ENCODE data around the gene PHLDA2. TPM values are rescaled to one million over a fixed set of nuclear protein-coding genes. Genes with fewer than 3 reads are reported as not detected.

PHLDA2 gene
- total and polyA plus RNA-seq, 2 of the 13 experiments (the other 11 are each of a cell fraction or from before 2014, with no cell fraction given), result 0.55 to 0.78 TPM

DNA sequence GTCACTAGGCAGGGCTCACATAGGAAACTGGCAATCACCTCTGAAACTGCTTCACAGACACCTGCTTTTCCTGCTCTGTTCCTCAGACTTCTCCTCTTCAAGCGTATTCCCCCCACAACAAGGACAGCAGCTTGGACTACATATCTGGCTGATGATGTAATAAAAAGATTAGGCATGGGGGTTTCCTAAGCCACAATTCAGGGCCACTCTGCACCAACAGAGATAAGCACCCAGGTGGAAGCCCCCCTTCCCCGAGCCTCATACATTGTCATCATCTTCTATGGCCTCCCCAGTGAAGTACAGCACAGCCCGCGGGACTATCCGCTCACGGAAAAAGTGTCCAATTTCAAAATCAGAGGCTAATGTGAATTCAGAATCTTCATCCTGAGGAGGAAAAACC, 25.0 kb upstream of the PHLDA2 start:
- no TSS peak for BruUV-seq (replicated peaks)

DNA sequence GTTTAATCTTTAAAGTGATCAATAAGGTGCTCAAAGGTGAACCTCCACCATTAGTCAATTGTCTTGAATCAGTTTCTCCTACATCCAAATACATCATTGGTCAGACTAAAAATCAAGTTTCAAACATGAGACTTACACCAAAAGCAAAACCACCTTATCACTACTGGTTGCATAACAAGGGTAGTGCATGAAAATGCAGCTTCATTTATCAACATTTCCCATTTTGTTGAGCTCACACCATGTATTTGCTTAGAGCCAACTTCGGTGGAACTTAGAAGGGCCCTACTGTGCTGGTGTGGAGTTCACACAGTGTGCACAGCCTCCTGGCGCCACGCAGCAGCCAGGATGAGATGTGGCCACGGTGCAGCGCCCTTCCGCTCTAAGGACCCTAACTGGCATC, 23.1 kb upstream of the PHLDA2 start:
- no peaks in the 10 kb centered on the region for H3K27me3 ChIP-seq (ENCODE audit: control insufficient read depth in 1 of 2, insufficient read depth in 2 of 2, low read length in 2 of 2)
- H3K4me2 ChIP-seq (ENCODE audit: low read depth, low read length), result no peak overlapping the region
- 79% methylated on average over 6 of the region's 6 CpGs for WGBS (ENCODE audit: low lambda C conversion rate)
- in situ Hi-C loops (cut with HindIII; ENCODE audit: extremely low pct_ligation_motif_present, low pct_unique_long_range_greater_than_20kb), result no loop called here
- peaks cover 37 to 99% of the 10 kb centered on the region in 2 experiments for H3K36me3 ChIP-seq (replicated peaks in 1 of 2; ENCODE audit: control insufficient read depth in 1 of 2, insufficient read depth in 2 of 2, low read length in 2 of 2)
- FAIRE-seq, result no peak
- no peaks in the 10 kb centered on the region for H4K20me1 ChIP-seq (ENCODE audit: insufficient read depth, low read length)
- ATAC-seq, result no peak
- no peak overlapping the region for H3K27ac ChIP-seq (ENCODE audit: extremely low read length, insufficient read depth, low read length)
- H3K9ac ChIP-seq (ENCODE audit: insufficient read depth, low read depth, low read length), result no peak overlapping the region
- H3K4me1 ChIP-seq (ENCODE audit: insufficient read depth, low read length), result no peaks in the 10 kb centered on the region
- CTCF ChIA-PET (ENCODE audit: low intra/inter-chr PET ratio, low total read pairs), result no interaction called here
- H3K79me2 ChIP-seq (ENCODE audit: insufficient read depth, low read length), result no peaks in the 10 kb centered on the region
- no peak for DNase-seq (ENCODE audit: low spot score)
- no peak overlapping the region for H3K4me3 ChIP-seq (replicated peaks in 1 of 3; ENCODE audit: insufficient read depth in 1 of 3, low read depth in 2 of 3, low read length in 3 of 3)
- TF ChIP-seq ZBTB20 (CRISPR knock-in tag; IDR thresholded peaks at IDR 0.05; ENCODE audit: borderline replicate concordance, low read depth) (no peak), ZBTB3 (CRISPR knock-in tag; IDR thresholded peaks at IDR 0.05; ENCODE audit: borderline replicate concordance, low read depth) (no peak), YEATS2 (CRISPR knock-in tag; IDR thresholded peaks at IDR 0.05; ENCODE audit: borderline replicate concordance) (no peak), TBX3 (IDR thresholded peaks at IDR 0.05; ENCODE audit: borderline replicate concordance) (no peak), FIP1L1 (IDR thresholded peaks at IDR 0.05; ENCODE audit: borderline replicate concordance, insufficient read depth, low read depth, low read length) (no peak), DRAP1 (CRISPR knock-in tag; IDR thresholded peaks at IDR 0.05) (no peak), ZNF460 (CRISPR knock-in tag; IDR thresholded peaks at IDR 0.05; ENCODE audit: borderline replicate concordance) (no peak), SAP130 (CRISPR knock-in tag; IDR thresholded peaks at IDR 0.05; ENCODE audit: low read depth) (no peak), ZNF20 (CRISPR knock-in tag; IDR thresholded peaks at IDR 0.05) (no peak), GPBP1L1 (CRISPR knock-in tag; IDR thresholded peaks at IDR 0.05) (no peak), FOXO1 (CRISPR knock-in tag; IDR thresholded peaks at IDR 0.05) (no peak), PCBP2 (optimal IDR thresholded peaks at IDR 0.05; ENCODE audit: low read depth, low read length, poor library complexity, severe bottlenecking) (no peak)
- TF ChIP-seq, protein P1, sequence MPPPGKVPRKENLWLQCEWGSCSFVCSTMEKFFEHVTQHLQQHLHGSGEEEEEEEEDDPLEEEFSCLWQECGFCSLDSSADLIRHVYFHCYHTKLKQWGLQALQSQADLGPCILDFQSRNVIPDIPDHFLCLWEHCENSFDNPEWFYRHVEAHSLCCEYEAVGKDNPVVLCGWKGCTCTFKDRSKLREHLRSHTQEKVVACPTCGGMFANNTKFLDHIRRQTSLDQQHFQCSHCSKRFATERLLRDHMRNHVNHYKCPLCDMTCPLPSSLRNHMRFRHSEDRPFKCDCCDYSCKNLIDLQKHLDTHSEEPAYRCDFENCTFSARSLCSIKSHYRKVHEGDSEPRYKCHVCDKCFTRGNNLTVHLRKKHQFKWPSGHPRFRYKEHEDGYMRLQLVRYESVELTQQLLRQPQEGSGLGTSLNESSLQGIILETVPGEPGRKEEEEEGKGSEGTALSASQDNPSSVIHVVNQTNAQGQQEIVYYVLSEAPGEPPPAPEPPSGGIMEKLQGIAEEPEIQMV (CRISPR knock-in tag; IDR thresholded peaks at IDR 0.05; ENCODE audit: low read depth), result no peak
- POLR2A ChIA-PET, result no interaction called here
- intact Hi-C loops (cut with micrococcal nuclease; ENCODE audit: unreplicated experiment), result no loop called here
- BruUV-seq (replicated peaks), result no TSS peak
- H2AFZ ChIP-seq (ENCODE audit: low read length), result no peak overlapping the region
- no peaks in the 10 kb centered on the region for H3K9me3 ChIP-seq (ENCODE audit: low read length)

More for the DNA sequence above, 25.0 kb upstream of the PHLDA2 start:
- FAIRE-seq, result no peak
- Histone ChIP-seq H3K36me3 (replicated peaks in 1 of 2; ENCODE audit: control insufficient read depth in 1 of 2, insufficient read depth in 2 of 2, low read length in 2 of 2) (peaks cover 45 to 97% of the 10 kb centered on the region in 2 experiments), H3K9me3 (ENCODE audit: low read length) (no peaks in the 10 kb centered on the region), H3K4me3 (replicated peaks in 1 of 3; ENCODE audit: insufficient read depth in 1 of 3, low read depth in 2 of 3, low read length in 3 of 3) (no peak overlapping the region), H4K20me1 (ENCODE audit: insufficient read depth, low read length) (no peaks in the 10 kb centered on the region; the same call in 1 of the 2 replicates), H3K79me2 (ENCODE audit: insufficient read depth, low read length) (peaks cover 5% of the 10 kb centered on the region), H3K27ac (ENCODE audit: extremely low read length, insufficient read depth, low read length) (no peak overlapping the region), H2AFZ (ENCODE audit: low read length) (no peak overlapping the region), H3K27me3 (ENCODE audit: control insufficient read depth in 1 of 2, insufficient read depth in 2 of 2, low read length in 2 of 2) (no peaks in the 10 kb centered on the region), H3K9ac (ENCODE audit: insufficient read depth, low read depth, low read length) (no peak overlapping the region), H3K4me1 (ENCODE audit: insufficient read depth, low read length) (no peaks in the 10 kb centered on the region), H3K4me2 (ENCODE audit: low read depth, low read length) (no peak overlapping the region)
- no peak for DNase-seq (ENCODE audit: low spot score)
- no peak for ATAC-seq
- CTCF ChIA-PET (ENCODE audit: low intra/inter-chr PET ratio, low total read pairs), result no interaction called here
- in situ Hi-C loops (cut with HindIII; ENCODE audit: extremely low pct_ligation_motif_present, low pct_unique_long_range_greater_than_20kb), result no loop called here
- no peak for TF ChIP-seq CREB1 (IDR thresholded peaks at IDR 0.05)
- TF ChIP-seq CREB1 (CRISPR knock-in tag; IDR thresholded peaks at IDR 0.05), result no peak
- TF ChIP-seq FOXJ3 (CRISPR knock-in tag; IDR thresholded peaks at IDR 0.05; ENCODE audit: borderline replicate concordance), result no peak
- 100% methylated on average over 6 of the region's 6 CpGs for WGBS (ENCODE audit: low lambda C conversion rate)
- POLR2A ChIA-PET, result no interaction called here
- intact Hi-C loops (cut with micrococcal nuclease; ENCODE audit: unreplicated experiment), result no loop called here

All from HepG2 (cell line).